CD4-positive, CD25-positive, alpha-beta regulatory T cell (primary cell): Measurements from ENCODE around the gene EIF3B. TPM values are rescaled to one million over a fixed set of nuclear protein-coding genes. Genes with fewer than 3 reads are reported as not detected.
"Not testable (repeated sequence)": the region's sequence is repeated elsewhere in the genome, so short reads cannot be mapped to it uniquely, and the experiment has no call there.

Source experiments
- ATAC-seq, 2 donors: fragments of 150-1000 bp; cut with Tn5 transposase; one replicate each; pipeline ENCODE4 v1.10.0; 2021; ENCODE audit warnings: low read depth in 2 of 2, moderate number of reproducible peaks in 2 of 2, moderate library complexity in 1 of 2
- DNase-seq, 3 donors: peaks; one replicate each; pipeline versions ENCODE4 v3.0.0 to v3.0.0-alpha.2; 2012 to 2022; ENCODE audit warnings: mixed read lengths in 1 of 3
- H3K27ac ChIP-seq: one replicate; pipeline ENCODE4 v1.7.0; 2013; ENCODE audit warnings: mild to moderate bottlenecking, low read length; ENCODE audit not compliant: insufficient read depth, poor library complexity, severe bottlenecking
- H3K27me3 ChIP-seq: one replicate; pipeline ENCODE4 v1.7.0; 2013; ENCODE audit warnings: low read length; ENCODE audit not compliant: control insufficient read depth, insufficient read depth
- H3K36me3 ChIP-seq: one replicate; pipeline ENCODE4 v1.7.0; 2013; ENCODE audit warnings: mild to moderate bottlenecking, low read length, moderate library complexity; ENCODE audit not compliant: control insufficient read depth, insufficient read depth
- H3K4me1 ChIP-seq: 2 replicates; pipeline ENCODE4 v1.7.0; 2013; ENCODE audit warnings: mild to moderate bottlenecking, low read length; ENCODE audit not compliant: insufficient read depth, control insufficient read depth, poor library complexity, severe bottlenecking
- H3K4me3 ChIP-seq: one replicate; pipeline ENCODE4 v1.7.0; 2013; ENCODE audit warnings: low read depth, mild to moderate bottlenecking, low read length, moderate library complexity
- H3K9me3 ChIP-seq, 2 experiments: 1 replicate in 1 of 2; 2 replicates in 1 of 2; pipeline ENCODE4 v1.7.0; 2013; ENCODE audit warnings: low read length in 2 of 2, mild to moderate bottlenecking in 1 of 2, moderate library complexity in 1 of 2; ENCODE audit not compliant: control insufficient read depth in 2 of 2
- H3K27ac Mint-ChIP-seq, 3 donors: one replicate each; pipeline ENCODE4 v1.8.0; 2020 to 2022; ENCODE audit warnings: mild to moderate bottlenecking in 3 of 3, mixed read lengths in 3 of 3, moderate library complexity in 2 of 3
- H3K27me3 Mint-ChIP-seq: one replicate; pipeline ENCODE4 v1.8.0; 2022; ENCODE audit warnings: mild to moderate bottlenecking, mixed read lengths
- H3K36me3 Mint-ChIP-seq: one replicate; pipeline ENCODE4 v1.8.0; 2020; ENCODE audit warnings: mixed read lengths
- H3K4me1 Mint-ChIP-seq, 4 donors: one replicate each; pipeline ENCODE4 v1.8.0; 2020 to 2022; ENCODE audit warnings: mixed read lengths in 4 of 4, mild to moderate bottlenecking in 1 of 4
- H3K4me3 Mint-ChIP-seq, 4 donors: one replicate each; pipeline ENCODE4 v1.8.0; 2020 to 2022; ENCODE audit warnings: mild to moderate bottlenecking in 4 of 4, mixed read lengths in 4 of 4, moderate library complexity in 3 of 4
- H3K9me3 Mint-ChIP-seq, 7 donors: one replicate each; pipeline ENCODE4 v1.8.0; 2020 to 2022; ENCODE audit warnings: mixed read lengths in 7 of 7, mild to moderate bottlenecking in 3 of 7, moderate library complexity in 2 of 7
- polyA plus RNA-seq, 4 donors: library from polyadenylated mRNA; unstranded; fragments of 300-500 nt; fragmentation: Illumina TruSeq; gene quantifications; one replicate each; pipeline ENCODE4 v1.2.3, GENCODE V29; 2021
- total RNA-seq: library from RNA; stranded (reverse); gene quantifications from one replicate; pipeline ENCODE4 v1.2.3, GENCODE V29; 2022

EIF3B gene
- total RNA-seq: 150 TPM
- 10 to 100 TPM; 85.5 to 97.9 (median 94.3) TPM for polyA plus RNA-seq

- peak within 1 kb of the TSS; percentile 99 for H3K27ac ChIP-seq
- H3K27me3 ChIP-seq: no peaks in the 10 kb centered on the region
- peaks cover 42% of the 10 kb centered on the region for H3K4me1 ChIP-seq
- H3K36me3 ChIP-seq: peaks cover 20% of the 10 kb centered on the region
- H3K4me1 Mint-ChIP-seq: peaks cover 5 to 56% (median 23%) of the 10 kb centered on the region in 4 donors
- H3K9me3 ChIP-seq: no peaks in the 10 kb centered on the region
- H3K4me3 ChIP-seq: peak within 1 kb of the TSS; percentile 93
- no peaks in the 10 kb centered on the region for H3K27me3 Mint-ChIP-seq
- ATAC-seq (peak; percentile 90), DNase-seq (peak; percentile 83 to 96 (median 96))
- peaks cover 8% of the 10 kb centered on the region for H3K36me3 Mint-ChIP-seq
- peak within 1 kb of the TSS; percentile 100 for H3K27ac Mint-ChIP-seq
- H3K9me3 Mint-ChIP-seq: no peaks in the 10 kb centered on the region
- H3K4me3 Mint-ChIP-seq: peak within 1 kb of the TSS; percentile 93 to 96 (median 94)
Measured at GRCh38 chr7:2354186-2354938, at the start of gene EIF3B. TSS of gene EIF3B (plus strand) at chr7:2354827. CDS start at chr7:2354922, 95 bp downstream.

DNA sequence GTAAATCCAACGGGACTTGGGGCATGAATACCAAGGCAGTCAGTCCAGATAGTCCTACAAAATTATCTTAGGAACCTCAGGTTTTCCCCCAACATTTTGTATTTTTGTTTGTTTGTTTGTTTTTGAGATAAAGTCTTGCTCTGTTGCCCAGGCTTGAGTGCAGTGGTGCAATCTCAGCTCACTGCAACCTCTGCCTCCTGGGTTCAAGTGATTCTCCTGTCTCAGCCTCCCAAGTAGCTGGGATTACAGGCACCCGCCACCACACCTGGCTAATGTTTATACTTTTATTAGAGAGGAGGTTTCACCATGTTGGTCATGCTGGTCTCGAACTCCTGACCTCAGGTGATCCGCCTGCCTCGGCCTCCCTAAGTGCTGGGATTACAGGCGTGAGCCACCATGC lies 49.4 kb upstream of the EIF3B start:
- not testable (repeated sequence) for H3K9me3 Mint-ChIP-seq, H3K36me3 ChIP-seq, H3K27me3 ChIP-seq, H3K9me3 ChIP-seq, H3K4me1 ChIP-seq, H3K27ac ChIP-seq, H3K27me3 Mint-ChIP-seq, DNase-seq, H3K4me3 Mint-ChIP-seq, H3K4me3 ChIP-seq, H3K27ac Mint-ChIP-seq, ATAC-seq, H3K36me3 Mint-ChIP-seq, H3K4me1 Mint-ChIP-seq

DNA sequence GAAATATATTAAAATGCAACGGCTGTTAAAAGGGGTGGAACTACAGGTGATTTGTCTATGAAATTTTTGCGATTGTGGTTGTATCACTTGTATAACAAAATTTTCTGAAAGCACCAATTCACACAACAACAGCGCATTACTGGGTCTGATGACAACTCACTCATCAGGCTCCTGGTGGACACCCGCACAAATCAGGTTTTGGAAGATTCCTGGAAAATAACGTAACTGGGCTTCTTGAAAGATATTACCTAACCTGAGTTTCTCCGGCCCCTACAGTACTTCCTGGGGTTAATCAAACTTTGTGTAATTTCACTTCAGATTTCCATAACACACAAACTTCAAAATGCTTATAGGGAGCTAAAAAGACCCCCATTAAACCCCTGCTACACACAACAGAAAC lies 47.9 kb upstream of the EIF3B start:
- H3K9me3 Mint-ChIP-seq: no peaks in the 10 kb centered on the region
- H3K4me3 Mint-ChIP-seq: no peak overlapping the region
- Histone ChIP-seq H3K27me3 (no peaks in the 10 kb centered on the region), H3K27ac (no peak overlapping the region), H3K4me3 (no peak overlapping the region), H3K9me3 (no peaks in the 10 kb centered on the region), H3K36me3 (peaks cover 4% of the 10 kb centered on the region), H3K4me1 (no peaks in the 10 kb centered on the region)
- no peaks in the 10 kb centered on the region for H3K36me3 Mint-ChIP-seq
- no peak for DNase-seq
- no peak overlapping the region for H3K27ac Mint-ChIP-seq
- H3K27me3 Mint-ChIP-seq: no peaks in the 10 kb centered on the region
- peaks cover 0 to 1% (median under 1%) of the 10 kb centered on the region in 4 donors for H3K4me1 Mint-ChIP-seq
- no peak for ATAC-seq

- Mint-ChIP-seq H3K9me3 (no peaks in the 10 kb centered on the region), H3K4me3 (no peak overlapping the region), H3K27me3 (no peaks in the 10 kb centered on the region), H3K27ac (peak overlapping the region in 1 of 3 donors; percentile 2), H3K4me1 (peaks cover 0 to 8% (median 5%) of the 10 kb centered on the region in 4 donors), H3K36me3 (peaks cover 4% of the 10 kb centered on the region)
- Histone ChIP-seq H3K4me1 (no peaks in the 10 kb centered on the region), H3K27ac (no peak overlapping the region), H3K9me3 (no peaks in the 10 kb centered on the region), H3K36me3 (peaks cover 4% of the 10 kb centered on the region), H3K4me3 (no peak overlapping the region), H3K27me3 (no peaks in the 10 kb centered on the region)
- DNase-seq (no peak), ATAC-seq (no peak)
Measured at GRCh38 chr7:2307690-2308107, 46.9 kb upstream of the EIF3B start.

GRCh38 chr7:2309889-2310331 lies 44.7 kb upstream of the EIF3B start:
- H3K27me3 Mint-ChIP-seq: no peaks in the 10 kb centered on the region
- Histone ChIP-seq H3K4me1 (peaks cover 7% of the 10 kb centered on the region), H3K27me3 (no peaks in the 10 kb centered on the region), H3K4me3 (no peak overlapping the region), H3K9me3 (no peaks in the 10 kb centered on the region), H3K27ac (no peak overlapping the region), H3K36me3 (peaks cover 4% of the 10 kb centered on the region)
- peak overlapping the region in 1 of 4 donors; percentile 44 for H3K4me3 Mint-ChIP-seq
- H3K9me3 Mint-ChIP-seq: peaks cover 0 to 2% (median 0%) of the 10 kb centered on the region in 7 donors
- no peak for ATAC-seq
- H3K36me3 Mint-ChIP-seq: peaks cover 4% of the 10 kb centered on the region
- peaks cover 0 to 12% (median 9%) of the 10 kb centered on the region in 4 donors for H3K4me1 Mint-ChIP-seq
- H3K27ac Mint-ChIP-seq: no peak overlapping the region
- DNase-seq: no peak

GRCh38 chr7:2312267-2312929 lies 42.2 kb upstream of the EIF3B start:
- H3K36me3 Mint-ChIP-seq: peaks cover 4% of the 10 kb centered on the region
- H3K4me3 ChIP-seq: no peak overlapping the region
- no peak overlapping the region for H3K27ac ChIP-seq

DNA sequence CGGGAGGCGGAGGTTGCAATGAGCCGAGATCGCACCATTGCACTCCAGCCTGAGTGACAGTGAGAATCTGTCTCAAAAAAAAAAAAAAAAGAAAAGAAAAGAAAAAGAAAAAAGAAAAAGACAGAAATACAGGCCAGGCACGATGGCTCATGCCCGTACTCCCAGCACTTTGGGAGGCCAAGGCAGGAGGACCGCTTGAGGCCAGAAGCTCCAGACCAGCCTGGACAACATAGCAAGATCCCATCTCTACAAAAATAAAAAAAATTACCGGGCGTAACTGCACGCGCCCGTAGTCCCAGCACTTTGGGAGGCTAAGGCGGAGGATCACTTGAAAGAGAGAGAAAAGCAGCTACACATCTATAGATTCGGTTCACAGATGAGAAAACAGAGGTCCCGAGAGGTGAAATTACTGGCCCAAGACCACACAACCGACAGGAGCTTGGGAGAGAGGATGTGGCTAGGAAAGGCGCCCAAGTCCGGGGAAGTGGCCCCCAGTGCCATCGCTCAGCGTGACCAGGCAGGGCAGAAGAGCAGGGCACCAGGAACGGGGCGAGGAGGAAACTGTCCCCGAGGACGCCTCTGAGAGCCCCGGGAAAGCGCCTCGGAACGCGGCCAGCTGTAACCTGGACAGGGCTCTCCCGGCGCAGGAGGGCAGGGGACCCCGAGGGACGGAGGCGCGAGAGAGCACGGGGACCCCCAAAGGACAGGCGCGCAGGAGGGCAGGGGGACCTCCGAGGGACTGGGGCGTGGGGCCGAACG lies 41.0 kb upstream of the EIF3B start:
- Mint-ChIP-seq H3K27ac (peak overlapping the region; percentile 90 to 95 (median 95)), H3K9me3 (peaks cover 0 to 2% (median 0%) of the 10 kb centered on the region in 7 donors), H3K27me3 (no peaks in the 10 kb centered on the region), H3K4me3 (peak overlapping the region; percentile 91 to 98 (median 94)), H3K4me1 (peaks cover 0 to 14% (median 10%) of the 10 kb centered on the region in 4 donors), H3K36me3 (peaks cover 4% of the 10 kb centered on the region)
- H3K27me3 ChIP-seq: no peaks in the 10 kb centered on the region
- H3K36me3 ChIP-seq: peaks cover 4% of the 10 kb centered on the region
- peaks cover 7% of the 10 kb centered on the region for H3K4me1 ChIP-seq
- no peaks in the 10 kb centered on the region for H3K9me3 ChIP-seq
- H3K4me3 ChIP-seq: peak overlapping the region; percentile 50
- DNase-seq (peak in 1 of 3 donors; percentile 34), ATAC-seq (peak in 1 of 2 donors; percentile 0)
- peak overlapping the region; percentile 74 for H3K27ac ChIP-seq

More at GRCh38 chr7:2312267-2312929, 42.2 kb upstream of the EIF3B start:
- no peaks in the 10 kb centered on the region for H3K27me3 ChIP-seq
- H3K4me3 Mint-ChIP-seq: peak overlapping the region; percentile 65 to 82 (median 80)
- DNase-seq: no peak
- H3K4me1 Mint-ChIP-seq: peaks cover 0 to 12% (median 9%) of the 10 kb centered on the region in 4 donors
- H3K27ac Mint-ChIP-seq: peak overlapping the region in 2 of 3 donors; percentile 41 to 51
- no peaks in the 10 kb centered on the region for H3K9me3 ChIP-seq
- peaks cover 0 to 2% (median 0%) of the 10 kb centered on the region in 7 donors for H3K9me3 Mint-ChIP-seq
- ATAC-seq: no peak
- peaks cover 4% of the 10 kb centered on the region for H3K36me3 ChIP-seq
- no peaks in the 10 kb centered on the region for H3K27me3 Mint-ChIP-seq
- peaks cover 7% of the 10 kb centered on the region for H3K4me1 ChIP-seq
